Peyer's patch (tissue), 4 donors: Measurements from ENCODE around the gene NPS.

Experiments
- POLR2A ChIP-seq, 2 donors: fragments of 450-650 bp; IDR thresholded peaks; one replicate each; pipeline ENCODE4 v1.5.1; 2017; ENCODE audit warnings: antibody characterized with exemption in 2 of 2, mild to moderate bottlenecking in 2 of 2, moderate library complexity in 2 of 2
- TF ChIP-seq, protein P1 (sequence below), 6 experiments: fragments of 450-650 bp in 4 of 6; fragments of 200-600 bp in 2 of 6; sonication (generic) in 1 of 6; IDR thresholded peaks; one replicate each; pipeline ENCODE4 v1.5.1; 2017 to 2019; ENCODE audit warnings: antibody characterized with exemption in 6 of 6, mild to moderate bottlenecking in 3 of 6, moderate library complexity in 1 of 6

DNA sequence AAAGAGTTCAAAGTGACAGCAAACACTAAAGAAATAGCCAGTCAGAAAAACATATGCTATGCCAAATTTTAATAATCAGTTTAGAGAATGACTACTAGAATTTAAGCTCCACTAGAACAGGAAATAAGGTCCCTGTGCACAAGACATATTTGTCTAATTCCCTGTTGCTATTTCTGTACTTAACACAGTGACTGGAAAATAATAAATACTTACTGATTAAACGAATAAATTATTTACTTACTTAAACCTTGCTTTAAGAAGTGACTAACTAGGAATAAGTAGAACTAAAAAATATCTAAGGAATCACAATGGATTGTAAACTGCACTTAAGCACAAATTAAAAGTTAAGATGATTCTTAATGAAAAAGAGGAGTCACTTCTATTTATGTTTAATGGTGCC lies 22.3 kb downstream of the NPS start:
- TF ChIP-seq, protein P1, sequence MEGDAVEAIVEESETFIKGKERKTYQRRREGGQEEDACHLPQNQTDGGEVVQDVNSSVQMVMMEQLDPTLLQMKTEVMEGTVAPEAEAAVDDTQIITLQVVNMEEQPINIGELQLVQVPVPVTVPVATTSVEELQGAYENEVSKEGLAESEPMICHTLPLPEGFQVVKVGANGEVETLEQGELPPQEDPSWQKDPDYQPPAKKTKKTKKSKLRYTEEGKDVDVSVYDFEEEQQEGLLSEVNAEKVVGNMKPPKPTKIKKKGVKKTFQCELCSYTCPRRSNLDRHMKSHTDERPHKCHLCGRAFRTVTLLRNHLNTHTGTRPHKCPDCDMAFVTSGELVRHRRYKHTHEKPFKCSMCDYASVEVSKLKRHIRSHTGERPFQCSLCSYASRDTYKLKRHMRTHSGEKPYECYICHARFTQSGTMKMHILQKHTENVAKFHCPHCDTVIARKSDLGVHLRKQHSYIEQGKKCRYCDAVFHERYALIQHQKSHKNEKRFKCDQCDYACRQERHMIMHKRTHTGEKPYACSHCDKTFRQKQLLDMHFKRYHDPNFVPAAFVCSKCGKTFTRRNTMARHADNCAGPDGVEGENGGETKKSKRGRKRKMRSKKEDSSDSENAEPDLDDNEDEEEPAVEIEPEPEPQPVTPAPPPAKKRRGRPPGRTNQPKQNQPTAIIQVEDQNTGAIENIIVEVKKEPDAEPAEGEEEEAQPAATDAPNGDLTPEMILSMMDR (IDR thresholded peaks at IDR 0.05) = no peak
- TF ChIP-seq POLR2A (IDR thresholded peaks at IDR 0.05) = no peak
